Stimulated activated CD4-positive, alpha-beta T cell treated with anti-CD3 and anti-CD28 coated beads, Interleukin-2, amount 100 ng/mL, for 4 hours (primary cell): ENCODE data around the gene ZNF90.
"Not testable (repeated sequence)": the region's sequence is repeated elsewhere in the genome, so short reads cannot be mapped to it uniquely, and the experiment has no call there.

Source experiments
- DNase-seq: peaks from one replicate; pipeline ENCODE4 v3.0.0-alpha.2; 2020; ENCODE audit warnings: low read depth

Gene ZNF90

DNA sequence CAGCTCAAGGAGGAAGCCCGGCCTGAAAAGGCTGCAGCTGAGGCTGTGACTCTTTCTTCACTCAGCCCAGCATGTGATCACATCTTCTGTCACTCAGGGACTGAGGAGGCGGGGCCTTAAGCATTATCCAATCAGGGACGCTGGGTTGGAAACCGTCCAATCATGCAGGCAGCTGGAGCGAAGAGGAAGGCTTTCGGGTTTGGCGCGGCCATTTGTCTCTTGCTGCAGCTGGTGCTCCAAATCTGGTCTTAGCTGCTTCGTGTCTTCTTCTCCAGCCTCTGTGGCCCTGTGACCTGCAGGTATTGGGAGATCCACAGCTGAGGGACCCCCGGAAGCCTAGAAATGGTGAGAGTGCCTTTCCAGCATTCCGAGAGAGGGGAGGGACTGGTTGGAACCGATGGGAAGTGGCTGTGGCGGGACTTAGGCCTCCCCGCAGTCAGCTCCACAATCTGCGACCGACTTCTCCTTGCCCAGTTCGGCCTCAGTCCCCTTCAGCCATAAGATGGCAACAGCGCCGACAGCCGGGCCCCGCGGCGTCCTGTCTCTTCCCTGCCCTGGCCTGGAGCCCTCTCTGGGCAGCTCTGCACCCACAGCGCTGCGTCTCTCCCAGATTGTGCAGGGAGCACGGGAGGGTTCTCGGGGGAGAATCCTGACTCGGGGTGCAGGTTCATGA is at the start of gene ZNF90:
Gene ZNF90, plus strand, starts transcription at position 210 of the 673 bp plus-strand sequence. Its CDS starts 133 bp downstream, at position 343.
- DNase-seq, result peak; percentile 77

DNA sequence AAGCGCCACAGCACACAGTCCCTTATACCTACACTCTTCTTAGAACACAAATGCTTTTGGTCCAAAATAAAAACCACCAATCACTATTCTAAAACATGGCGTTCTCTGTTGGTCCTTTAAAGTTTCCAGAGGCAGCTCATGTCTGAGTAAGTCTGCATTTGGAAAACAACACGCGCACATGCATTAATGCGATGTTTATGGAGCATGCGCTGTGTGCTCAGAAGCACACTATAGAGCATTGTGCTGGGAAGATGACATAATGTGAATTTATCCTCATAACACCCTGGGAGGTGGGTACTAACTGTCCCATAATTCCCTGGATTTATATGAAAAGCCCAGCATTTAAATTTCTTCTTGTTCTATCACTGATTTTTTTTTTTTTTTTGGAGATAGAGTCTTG is 49.2 kb upstream of the ZNF90 start:
- no peak for DNase-seq

DNA sequence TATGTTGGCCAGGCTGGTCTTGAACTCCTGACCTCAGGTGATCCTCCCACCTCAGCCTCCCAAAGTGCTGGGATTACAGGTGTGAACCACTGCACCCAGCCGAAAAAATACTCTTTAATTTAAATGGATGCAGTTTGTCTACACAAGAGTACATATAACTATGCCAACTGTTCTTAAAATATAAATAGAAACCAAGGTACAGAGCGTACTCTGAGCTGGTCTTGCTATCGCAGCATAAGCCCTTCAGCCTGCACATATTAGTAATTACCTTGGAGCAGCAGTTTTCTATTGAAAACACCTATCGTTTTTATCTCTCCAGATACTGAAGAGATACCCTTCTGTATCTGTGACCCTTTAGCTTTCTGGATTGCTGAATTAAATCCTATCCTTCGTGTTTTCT is 41.9 kb upstream of the ZNF90 start:
- no peak for DNase-seq

DNA sequence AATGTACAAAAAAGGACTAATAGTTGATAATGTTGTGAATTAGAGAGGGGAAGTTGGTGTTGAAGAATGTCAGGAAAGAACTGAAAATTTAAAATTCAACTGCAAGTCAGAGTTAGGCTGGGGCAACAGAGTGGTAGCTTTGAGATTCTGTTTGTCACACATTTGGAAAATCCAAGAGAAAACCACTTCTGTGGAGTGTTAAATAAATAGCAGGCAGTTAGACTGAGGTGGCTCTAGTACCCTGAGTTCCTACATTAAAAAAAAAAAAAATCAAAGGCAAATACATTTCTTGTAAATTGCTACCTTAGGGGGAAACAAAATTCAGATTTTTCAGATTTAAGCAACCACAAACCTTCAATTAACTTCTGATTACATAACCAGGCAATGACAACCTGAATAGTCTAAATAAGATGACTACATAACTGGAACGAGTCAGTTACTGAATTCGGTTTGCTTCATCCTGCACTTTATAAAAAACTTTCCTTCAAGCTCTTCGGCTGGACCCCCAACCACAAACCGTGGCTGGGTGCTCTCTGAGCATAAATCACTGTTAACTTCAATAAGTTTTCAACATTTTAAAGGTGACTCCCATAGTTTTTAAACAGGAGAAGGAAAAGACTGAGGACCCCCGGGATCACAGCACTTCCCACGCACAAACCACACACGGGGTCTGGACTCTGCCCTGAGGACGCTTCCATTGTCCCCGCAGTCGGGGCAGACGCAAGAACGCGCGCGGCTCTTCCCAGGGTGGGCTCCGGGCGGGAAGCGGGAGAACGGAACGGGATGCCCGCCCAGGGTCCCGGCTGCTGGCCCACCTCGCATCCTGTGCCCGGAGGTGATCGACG is 39.2 kb upstream of the ZNF90 start:
- DNase-seq, result peak; percentile 0

DNA sequence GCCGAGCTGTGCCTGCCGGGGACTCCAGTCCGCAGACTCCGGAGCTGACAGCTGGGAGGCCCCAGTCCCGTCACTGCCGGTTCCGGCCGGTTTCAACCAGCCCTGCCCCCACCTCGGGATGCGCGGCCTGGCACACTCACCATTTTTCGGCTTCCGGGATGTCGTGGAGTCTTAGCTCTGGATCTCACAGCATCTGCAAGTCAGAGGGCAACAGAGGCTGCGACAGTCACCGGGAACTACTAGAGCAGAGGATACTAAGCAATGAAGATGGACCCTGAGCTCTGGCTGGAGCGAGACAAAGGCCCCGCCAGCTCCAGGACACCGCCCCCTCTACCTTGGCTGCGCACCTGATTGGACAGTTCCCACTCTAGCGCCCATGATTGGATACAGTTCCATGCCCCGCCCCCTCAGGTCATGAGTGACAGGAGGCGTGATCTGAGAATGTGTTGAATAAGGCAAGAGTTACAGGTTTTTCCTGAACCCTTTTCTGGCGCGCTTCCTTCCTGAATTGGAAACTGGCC is 38.5 kb upstream of the ZNF90 start, which contains the start of gene ZNF682:
Gene ZNF682, minus strand, starts transcription at position 303 of the 521 bp plus-strand sequence. Its CDS starts 160 bp downstream, at position 143.
- peak; percentile 90 for DNase-seq

DNA sequence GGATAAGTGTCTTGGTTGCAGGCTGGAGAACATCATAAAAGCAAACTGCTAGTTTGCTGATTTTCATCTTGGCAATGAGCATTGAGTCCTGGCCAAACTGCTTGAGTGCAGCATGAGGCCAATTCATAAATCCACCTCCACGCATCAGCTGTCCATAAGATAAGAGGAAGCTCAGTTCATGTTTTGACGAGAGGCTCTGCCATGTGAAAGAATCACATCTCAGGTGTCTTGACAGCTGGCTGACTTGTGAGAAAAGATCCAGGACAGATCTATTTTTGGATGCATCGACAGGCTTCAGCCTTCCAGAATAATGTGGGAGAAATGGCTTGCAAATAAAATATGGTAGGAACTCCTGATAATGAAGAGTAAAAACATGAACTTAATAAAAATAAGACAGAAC is 33.1 kb upstream of the ZNF90 start:
- no peak for DNase-seq

DNA sequence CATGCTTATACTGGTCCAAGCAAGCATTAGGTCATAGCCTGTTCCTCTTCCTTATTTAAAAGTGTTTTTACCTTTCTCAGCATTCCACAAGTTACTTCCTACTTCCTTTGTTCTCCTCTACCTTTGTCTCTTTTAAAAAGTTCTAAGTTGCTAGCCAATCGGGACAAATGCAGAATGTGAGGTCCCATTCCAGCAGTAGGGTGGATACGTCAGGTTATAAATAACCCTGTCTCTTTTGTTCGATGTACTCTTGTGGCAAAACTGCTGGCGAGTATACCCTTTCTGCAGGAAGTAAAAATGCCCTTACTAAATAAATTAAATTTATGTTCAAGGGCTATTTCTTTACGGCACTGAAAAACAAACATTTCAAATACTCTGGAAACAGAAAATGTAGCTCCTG is 32.1 kb upstream of the ZNF90 start:
- not testable (repeated sequence) for DNase-seq

DNA sequence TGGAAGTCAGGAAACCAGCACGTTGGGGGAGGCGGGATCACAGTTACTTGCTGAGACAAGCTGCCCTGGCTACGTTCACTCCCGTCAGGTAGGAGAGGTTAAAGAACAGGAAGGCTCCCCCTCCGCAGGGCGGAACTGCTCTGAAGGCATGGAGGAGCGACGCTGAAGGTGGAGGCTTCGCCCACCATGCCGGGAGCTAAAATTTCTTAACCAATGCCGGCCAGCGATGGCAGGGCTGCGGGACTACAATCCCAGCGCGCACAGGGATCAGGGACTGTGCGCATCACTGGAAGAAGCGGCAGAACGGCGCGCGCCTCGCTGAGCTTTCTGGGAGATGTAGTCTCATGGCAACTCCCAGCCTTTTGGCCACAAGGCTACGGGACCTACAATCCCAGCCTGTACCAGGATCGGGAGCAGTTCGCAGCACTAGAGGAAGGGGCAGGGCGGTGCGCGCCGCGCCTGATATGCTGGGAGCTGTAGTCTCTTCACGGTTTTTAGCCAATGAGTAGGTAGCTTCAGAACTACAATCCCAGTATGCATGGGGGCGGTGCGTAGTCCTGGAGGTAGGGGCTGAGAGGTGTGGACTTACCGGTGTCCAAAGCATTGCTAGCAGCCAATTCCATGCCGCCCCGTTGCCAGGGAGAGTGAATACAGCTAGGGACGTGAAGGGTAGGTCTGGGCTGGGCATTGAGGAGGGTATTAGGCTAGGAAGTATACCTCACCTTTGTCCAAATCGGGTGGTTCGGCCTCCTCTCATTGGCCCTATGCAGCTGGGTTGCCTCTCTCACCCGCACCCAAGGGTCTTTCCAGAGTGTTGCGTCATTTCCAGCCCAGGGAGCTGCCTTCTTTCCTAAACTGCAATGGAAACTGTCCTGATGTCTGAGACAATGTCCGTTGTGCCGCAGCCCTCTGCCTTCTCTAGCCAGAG is 25.7 kb upstream of the ZNF90 start:
- DNase-seq, result peak; percentile 29

DNA sequence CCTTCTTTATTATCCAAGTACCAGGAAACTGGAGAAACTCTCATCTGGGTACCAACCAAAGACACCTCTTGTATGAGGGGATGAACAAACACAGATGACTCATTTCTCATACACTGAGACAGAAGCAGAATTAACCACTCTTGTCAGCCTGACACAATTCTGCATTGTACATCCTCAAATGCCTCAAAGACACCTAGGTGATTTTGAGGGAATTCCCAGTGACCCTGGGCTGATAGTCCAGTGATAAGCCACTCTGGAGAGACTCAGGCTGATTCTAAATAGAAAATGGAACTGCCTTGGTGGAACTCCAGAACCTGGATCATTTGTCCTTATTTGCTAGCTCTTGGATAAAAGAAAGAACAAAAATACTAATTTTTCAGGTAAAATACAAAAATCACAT is 19.1 kb upstream of the ZNF90 start:
- DNase-seq, result not testable (repeated sequence)

DNA sequence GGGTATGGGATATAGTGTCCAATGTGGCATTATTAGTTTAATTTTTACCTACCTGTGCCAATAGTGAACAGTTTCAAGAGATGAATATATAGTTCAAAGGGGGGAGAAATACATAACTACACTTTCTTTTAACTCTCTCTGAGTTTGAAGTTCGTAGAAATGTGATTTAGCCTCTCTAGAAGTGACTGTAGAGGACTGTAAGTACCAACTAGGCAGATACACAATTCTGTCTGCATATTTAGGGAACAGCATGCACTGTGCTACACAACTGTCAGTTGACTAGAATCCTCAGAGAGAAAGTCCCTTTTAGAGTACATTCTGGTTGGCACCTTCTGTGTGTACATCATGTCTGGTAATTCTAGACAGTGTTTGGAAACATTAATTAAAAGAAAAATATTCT is 17.5 kb upstream of the ZNF90 start:
- no peak for DNase-seq

DNA sequence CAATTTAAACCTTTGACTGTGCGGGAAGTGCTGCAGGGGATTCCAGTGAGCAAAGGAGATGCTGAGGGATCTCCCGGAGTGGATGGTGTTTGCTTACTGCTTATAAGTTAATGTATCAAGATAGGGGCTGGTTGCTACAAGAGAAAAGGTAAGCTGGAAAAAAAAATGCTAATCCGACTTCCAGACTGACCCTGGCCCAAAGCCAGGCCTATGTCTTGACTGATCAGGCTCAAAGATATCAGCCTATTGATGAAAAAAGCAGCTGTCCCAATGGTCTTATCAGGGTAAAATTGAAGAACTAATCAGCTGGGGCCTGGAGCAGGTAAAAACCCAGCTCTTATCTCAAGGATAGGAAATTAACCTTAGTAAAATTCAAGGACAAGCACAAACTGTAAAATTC is 10.9 kb upstream of the ZNF90 start:
- no peak for DNase-seq

DNA sequence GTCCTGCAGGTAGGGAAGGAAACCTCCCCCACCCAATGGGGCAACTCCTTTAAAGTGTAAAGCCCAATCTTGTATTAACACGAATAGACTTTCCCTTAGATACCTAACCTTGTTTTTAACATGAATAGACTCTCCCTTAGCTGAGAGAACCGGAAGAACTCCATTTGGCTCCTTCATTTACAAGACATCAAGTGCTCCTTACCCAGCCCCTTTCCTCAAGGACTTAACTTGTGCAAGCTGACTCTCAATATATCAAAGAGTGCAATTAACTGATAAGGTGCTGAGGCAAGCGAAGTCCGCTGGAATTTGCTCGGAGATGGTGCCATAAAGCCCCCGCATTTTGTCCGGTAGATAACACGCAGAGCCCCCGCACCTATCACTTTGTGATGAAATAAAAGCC is 9.9 kb upstream of the ZNF90 start:
- no peak for DNase-seq

DNA sequence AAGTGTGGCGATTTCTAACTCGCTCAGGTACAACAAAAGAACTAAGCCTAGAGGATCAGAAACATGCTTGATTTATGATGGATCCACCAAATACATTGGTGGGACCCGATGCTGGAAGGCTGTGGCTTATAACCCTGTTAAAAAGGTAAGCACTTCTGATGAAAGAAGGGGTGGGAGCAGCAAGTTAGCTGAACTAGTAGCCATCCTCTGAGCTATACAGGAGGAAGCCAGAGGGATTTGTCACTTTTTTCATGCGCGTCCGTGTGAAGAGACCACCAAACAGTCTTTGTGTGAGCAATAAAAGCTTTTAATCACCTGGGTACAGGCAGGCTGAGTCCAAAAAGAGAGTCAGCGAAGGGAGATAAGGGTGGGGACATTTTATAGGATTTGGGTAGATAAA is 9.2 kb upstream of the ZNF90 start:
- not testable (repeated sequence) for DNase-seq

DNA sequence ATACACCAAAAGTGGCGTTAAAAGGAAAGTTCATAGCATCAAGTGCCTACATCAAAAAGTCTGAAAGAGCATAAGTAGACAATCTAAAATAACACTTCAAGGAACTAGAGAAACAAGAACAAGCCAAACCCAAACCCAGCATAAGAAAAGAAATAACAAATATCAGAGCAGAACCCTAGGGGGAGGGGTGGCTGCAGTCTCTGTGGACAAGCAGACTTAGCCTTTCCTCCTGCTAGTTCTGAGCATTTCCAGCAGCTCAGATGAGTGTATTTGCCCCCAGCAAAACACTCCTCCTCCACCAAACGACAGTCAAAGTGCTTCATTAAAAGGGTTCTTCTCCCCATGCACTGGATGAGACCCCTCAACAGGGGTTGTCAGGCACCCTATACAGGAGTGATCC is 7.1 kb upstream of the ZNF90 start:
- DNase-seq, result no peak

DNA sequence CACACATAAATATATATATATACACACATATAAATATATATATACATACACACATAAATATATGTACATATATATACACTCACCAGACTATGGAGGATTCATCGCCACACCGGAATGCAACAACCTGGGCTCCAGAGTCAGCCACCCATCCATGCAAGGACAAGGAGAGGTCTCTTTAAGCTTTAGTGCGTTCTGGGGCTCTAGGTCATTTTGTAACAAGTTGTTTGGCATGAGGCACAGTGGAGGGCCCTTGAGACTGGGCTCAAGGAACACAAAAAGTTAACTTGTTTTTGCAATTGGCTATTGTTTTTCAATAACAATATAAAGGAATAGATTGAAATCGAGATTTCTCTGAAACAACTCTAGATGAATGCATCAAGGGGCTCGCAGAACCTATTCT is 4.9 kb upstream of the ZNF90 start:
- DNase-seq, result no peak

DNA sequence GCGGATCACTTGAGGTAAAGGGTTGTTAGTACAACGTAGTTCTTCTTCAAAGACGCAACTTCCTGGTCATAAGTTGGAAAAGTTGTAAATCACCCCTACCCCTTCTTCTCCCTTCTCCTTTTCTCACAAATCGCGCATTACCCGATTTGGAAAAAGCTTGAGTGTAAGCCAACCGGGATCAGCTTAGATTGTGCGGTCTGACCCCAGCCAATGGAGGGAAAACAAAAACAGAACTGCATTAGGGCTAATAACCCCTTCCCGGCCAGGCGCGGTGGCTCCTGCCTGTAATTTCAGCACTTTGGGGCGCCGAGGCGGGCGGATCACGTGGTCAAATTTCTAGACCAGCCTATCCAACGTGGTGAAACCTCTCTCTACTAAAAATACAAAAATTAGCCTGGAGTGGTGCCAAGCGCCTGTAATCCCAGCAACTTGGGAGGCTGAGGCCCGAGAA is 806 bp downstream of the ZNF90 start:
- DNase-seq, result no peak

DNA sequence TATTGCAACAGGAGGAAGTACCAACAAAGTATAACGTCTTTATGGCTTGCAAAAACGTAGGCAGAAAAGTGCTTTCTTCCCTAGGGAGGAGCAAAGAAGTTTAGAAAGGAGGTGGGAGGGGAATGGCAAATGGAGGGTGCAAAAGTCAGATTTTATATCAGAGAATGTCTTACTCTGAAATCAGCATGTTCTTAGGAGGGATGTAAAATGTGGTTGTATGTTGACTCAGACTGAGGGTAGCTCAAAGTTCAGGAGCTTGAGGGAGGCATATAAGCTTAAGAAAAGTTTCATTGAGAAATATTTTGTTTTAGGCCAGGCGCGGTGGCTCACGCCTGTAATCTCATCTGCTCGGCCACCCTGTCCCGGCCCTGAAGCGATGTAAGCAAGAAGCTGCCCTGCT is 1.7 kb downstream of the ZNF90 start:
- no peak for DNase-seq

DNA sequence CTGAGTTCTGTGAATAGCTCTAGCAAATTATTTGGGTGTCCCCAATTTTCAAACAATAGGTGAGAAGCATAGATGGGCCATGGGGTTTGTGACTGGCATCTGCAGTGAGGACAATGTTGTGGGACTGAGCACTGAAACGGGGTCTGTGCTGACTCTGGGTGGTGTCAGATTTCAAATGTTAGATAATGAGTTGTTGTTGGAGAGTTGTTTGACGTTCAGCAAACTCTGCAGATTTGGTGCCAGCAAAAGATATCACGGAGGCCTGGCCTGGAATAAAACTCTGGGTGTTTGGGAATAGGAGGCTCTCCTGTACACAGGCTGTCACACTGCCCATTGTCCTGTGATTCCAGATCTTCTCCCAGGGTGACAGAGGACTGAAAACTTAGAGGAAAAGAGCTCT is 2.9 kb downstream of the ZNF90 start:
- no peak for DNase-seq

DNA sequence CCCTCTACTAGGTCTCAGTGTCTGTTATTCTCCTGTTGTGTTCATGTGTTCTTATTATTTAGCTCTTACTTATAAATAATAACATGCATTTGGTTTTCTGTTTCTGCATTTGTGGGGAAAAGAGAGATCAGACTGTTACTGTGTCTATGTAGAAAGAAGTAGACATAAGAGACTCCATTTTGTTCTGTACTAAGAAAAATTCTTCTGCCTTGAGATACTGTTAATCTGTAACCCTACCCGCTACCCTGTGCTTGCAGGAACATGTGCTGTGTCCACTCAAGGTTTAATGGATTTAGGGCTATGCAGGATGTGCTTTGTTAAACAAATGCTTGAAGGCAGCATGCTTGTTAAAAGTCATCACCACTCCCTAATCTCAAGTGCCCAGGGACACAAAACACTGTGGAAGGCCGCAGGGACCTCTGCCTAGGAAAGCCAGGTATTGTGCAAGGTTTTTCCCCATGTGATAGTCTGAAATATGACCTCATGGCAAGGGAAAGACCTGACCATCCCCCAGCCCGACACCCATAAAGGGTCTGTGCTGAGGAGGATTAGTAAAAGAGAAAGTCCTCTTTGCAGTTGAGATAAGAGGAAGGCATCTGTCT is 4.5 kb downstream of the ZNF90 start:
- DNase-seq, result not testable (repeated sequence)

DNA sequence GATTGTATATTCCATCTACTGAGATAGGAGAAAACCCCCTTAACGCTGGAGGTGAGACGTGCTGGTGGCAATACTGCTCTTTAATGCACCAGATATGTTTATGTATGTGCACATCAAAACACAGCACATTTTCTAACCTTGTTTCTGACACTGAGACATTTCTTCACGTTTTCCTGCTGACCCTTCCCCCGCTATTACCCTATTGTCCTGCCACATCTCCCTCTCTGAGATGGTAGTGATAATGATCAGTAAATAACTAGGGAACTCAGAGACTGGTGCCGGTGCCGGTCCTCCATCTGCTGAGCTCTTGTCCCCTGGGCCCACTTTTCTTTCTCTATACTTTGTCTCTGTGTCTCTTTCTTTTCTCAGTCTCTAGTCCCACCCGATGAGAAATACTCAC is 5.1 kb downstream of the ZNF90 start:
- DNase-seq, result not testable (repeated sequence)

DNA sequence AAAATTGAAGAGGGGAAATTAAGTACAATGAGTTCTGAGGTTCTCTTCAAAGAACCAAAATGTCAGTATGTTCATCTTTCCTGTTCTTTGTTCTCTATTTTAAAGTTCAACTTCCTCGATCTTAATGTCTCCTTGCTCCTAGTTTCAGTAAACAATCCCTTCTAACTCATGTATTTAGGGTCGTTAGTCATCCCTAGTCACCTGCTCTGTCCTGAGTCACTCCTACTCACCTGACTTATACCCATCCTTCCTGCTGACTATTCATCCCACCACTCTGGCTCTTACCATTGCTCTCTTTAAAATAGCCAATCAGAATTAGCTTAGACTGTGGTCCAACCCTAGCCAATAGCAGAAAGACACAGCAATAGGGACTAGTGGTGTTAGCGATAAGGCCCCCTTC is 24.3 kb downstream of the ZNF90 start:
- DNase-seq, result no peak
